DOHH2 (cell line): ENCODE measurements around the gene ATP2A3.

ENCODE experiments used
- CTCF ChIP-seq: fragments of 200-600 bp; sonication (generic); IDR thresholded peaks from one replicate; pipeline ENCODE4 v1.5.1; 2014; ENCODE audit warnings: antibody characterized with exemption, mild to moderate bottlenecking, low read depth, low read length; ENCODE audit not compliant: poor library complexity, severe bottlenecking
- EZH2phosphoT487 ChIP-seq: fragments of 200-600 bp; sonication (generic); IDR thresholded peaks from 2 replicates; pipeline ENCODE4 v1.6.1; 2017; ENCODE audit warnings: borderline replicate concordance, mild to moderate bottlenecking, antibody characterized with exemption, low read length, moderate library complexity, mixed read lengths

DNA sequence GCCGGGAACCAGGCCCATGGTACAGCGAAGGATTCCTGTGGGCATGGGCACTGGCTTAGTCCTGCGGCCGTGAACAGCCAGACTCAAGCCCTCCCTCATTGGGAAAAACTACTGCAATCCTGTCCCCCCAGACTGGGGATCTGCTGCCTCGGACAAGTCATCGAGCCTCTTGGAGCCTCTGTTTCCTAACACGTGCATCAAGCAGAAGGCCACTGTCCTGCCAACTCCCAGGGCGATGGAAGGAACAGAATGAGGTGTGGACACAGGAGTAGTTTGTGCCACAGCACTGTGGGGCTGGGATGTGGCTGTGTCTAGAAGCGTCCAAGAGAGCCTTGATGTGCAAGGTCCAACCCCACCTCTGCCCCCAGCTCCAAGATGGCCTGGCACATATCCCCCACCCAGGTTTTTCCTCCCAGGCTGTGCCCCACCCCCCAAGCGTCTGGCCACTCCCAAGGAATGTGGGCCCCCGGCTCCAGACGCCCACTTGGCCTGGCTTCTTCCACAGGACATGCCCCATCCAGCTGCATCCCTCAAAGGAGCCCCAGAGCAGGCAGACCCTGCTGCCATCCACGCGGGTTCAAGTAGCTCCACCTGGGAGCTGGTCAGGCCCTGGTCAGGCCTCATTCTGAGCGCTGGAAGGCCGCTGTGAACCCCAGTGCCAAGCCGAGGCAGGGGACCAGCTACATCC lies 74.8 kb downstream of the ATP2A3 start:
- no peak for TF ChIP-seq CTCF
- TF ChIP-seq EZH2phosphoT487, result no peak
